Measurements from ENCODE around the gene TTC3. TPM values are rescaled to one million over a fixed set of nuclear protein-coding genes. Genes with fewer than 3 reads are reported as not detected.

Gene TTC3
- total RNA-seq, 2 experiments from 2014 or later = 53.7 to 53.8 TPM

DNA sequence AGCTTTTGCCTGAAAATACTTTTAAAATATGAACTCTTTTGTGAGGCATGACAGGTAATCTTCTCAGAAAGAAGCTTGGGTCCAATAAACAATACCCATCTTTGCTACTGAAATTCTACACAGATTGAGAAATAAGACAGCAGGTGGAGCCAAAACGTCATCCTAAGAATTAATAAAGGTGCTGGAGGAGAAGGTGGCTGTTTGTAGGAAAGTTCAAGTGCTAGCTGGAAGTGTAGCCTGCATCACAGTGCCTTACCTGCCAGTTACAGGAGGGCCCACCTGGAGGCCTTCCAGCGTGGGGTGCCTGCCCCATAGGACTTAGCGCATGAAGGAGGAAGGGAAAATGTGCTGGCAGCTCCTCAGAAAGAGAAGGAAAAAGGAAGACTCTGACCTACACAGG is 93.7 kb downstream of the TTC3 start:
- H3K27ac Mint-ChIP-seq = no peak overlapping the region
- peaks cover 19% of the 10 kb centered on the region for H3K36me3 Mint-ChIP-seq (ENCODE audit: low read depth)
- no peaks in the 10 kb centered on the region for H3K9me3 Mint-ChIP-seq
- no peaks in the 10 kb centered on the region for H3K27me3 Mint-ChIP-seq (ENCODE audit: low read depth)
- intact Hi-C loops (cut with micrococcal nuclease) = loop anchor here (1.0 to 5.0 kb wide), 2 partner anchors 416 to 476 kb away; no protein-coding TSS in a partner anchor
- CTCF ChIA-PET = interaction anchor here (1.3 to 1.5 kb wide), 3 partner anchors 10 to 22 kb away, joined by 3 to 4 read pairs (median 3); no protein-coding TSS in a partner anchor
- H3K4me3 Mint-ChIP-seq = no peak overlapping the region
- H3K4me1 Mint-ChIP-seq (ENCODE audit: low read depth) = no peaks in the 10 kb centered on the region
- peak; percentile 9 for DNase-seq

GRCh38 chr21:37168666-37169065 is 95.6 kb downstream of the TTC3 start:
- H3K27me3 Mint-ChIP-seq (ENCODE audit: low read depth) = no peaks in the 10 kb centered on the region
- no peaks in the 10 kb centered on the region for H3K9me3 Mint-ChIP-seq
- no peak overlapping the region for H3K4me3 Mint-ChIP-seq
- no peaks in the 10 kb centered on the region for H3K4me1 Mint-ChIP-seq (ENCODE audit: low read depth)
- peaks cover 20% of the 10 kb centered on the region for H3K36me3 Mint-ChIP-seq (ENCODE audit: low read depth)
- intact Hi-C loops (cut with micrococcal nuclease) = loop anchor here (5.0 kb wide), 1 partner anchor 414 kb away; no protein-coding TSS in a partner anchor
- H3K27ac Mint-ChIP-seq = no peak overlapping the region
- DNase-seq = no peak
- CTCF ChIA-PET = interaction anchor here (1.2 kb wide), 1 partner anchor 441 kb away, joined by 3 read pairs; no protein-coding TSS in a partner anchor

GRCh38 chr21:37172646-37173045 is 99.6 kb downstream of the TTC3 start:
- Mint-ChIP-seq H3K4me1 (ENCODE audit: low read depth) (no peaks in the 10 kb centered on the region), H3K36me3 (ENCODE audit: low read depth) (peaks cover 29% of the 10 kb centered on the region), H3K27ac (no peak overlapping the region), H3K9me3 (no peaks in the 10 kb centered on the region), H3K4me3 (no peak overlapping the region), H3K27me3 (ENCODE audit: low read depth) (no peaks in the 10 kb centered on the region)
- CTCF ChIA-PET = no interaction called here
- intact Hi-C loops (cut with micrococcal nuclease) = no loop called here
- no peak for DNase-seq

- peaks cover 40% of the 10 kb centered on the region for H3K36me3 Mint-ChIP-seq (ENCODE audit: low read depth)
- H3K4me3 Mint-ChIP-seq = no peak overlapping the region
- H3K9me3 Mint-ChIP-seq = peaks cover 6% of the 10 kb centered on the region
- no peak overlapping the region for H3K27ac Mint-ChIP-seq
- intact Hi-C loops (cut with micrococcal nuclease) = no loop called here
- H3K4me1 Mint-ChIP-seq (ENCODE audit: low read depth) = no peaks in the 10 kb centered on the region
- DNase-seq = no peak
- no peaks in the 10 kb centered on the region for H3K27me3 Mint-ChIP-seq (ENCODE audit: low read depth)
- CTCF ChIA-PET = interaction anchor here (1.1 kb wide), 1 partner anchor 10 kb away, joined by 4 read pairs; no protein-coding TSS in a partner anchor
Observed at GRCh38 chr21:37176716-37177115, 103.7 kb downstream of the TTC3 start.

DNA sequence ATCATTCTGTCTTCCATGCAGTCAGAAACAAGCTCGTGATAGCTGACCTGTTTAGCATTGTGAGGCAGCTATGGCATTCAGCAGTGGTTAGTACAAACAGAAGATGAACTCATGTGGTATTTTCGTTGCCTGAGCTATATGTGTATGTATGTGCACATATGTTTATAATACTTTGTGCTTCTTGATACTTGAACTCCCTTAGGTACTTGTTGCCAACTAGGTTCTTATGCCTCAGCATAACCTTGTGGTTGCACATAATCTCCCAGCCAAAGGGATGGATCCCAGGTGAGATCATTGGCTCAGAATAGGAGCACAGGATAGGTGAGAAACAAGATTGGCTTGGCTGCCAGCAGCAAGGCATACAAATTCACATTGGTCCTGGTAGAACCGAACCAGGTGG is 108.0 kb downstream of the TTC3 start:
- Mint-ChIP-seq H3K27me3 (ENCODE audit: low read depth) (no peaks in the 10 kb centered on the region), H3K27ac (no peak overlapping the region), H3K9me3 (peaks cover 6% of the 10 kb centered on the region), H3K4me3 (no peak overlapping the region), H3K36me3 (ENCODE audit: low read depth) (peaks cover 34% of the 10 kb centered on the region), H3K4me1 (ENCODE audit: low read depth) (peaks cover 14% of the 10 kb centered on the region)
- CTCF ChIA-PET = no interaction called here
- no peak for DNase-seq
- intact Hi-C loops (cut with micrococcal nuclease) = no loop called here

DNA sequence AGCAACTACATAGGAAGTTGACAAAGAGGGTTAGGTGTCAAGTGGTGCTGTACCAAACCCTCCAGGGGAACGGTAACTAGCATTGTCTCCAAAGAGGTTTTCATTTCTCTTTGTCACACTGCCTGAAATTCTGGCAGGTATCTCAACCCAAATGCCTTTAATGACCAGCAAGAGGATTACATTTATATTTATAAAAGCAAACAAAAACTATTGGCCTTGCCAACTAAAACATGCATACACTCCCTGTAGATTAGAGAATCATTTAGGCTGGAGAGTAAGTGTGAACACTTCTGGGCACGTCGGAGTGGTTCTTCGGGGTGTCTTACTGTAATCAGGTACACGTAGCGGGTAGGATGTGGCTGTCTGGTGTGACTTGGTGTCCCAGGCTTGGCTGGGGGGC is 109.2 kb downstream of the TTC3 start:
- Mint-ChIP-seq H3K27ac (no peak overlapping the region), H3K36me3 (ENCODE audit: low read depth) (peaks cover 32% of the 10 kb centered on the region)
- DNase-seq = no peak

GRCh38 chr21:37183749-37184148 is 110.7 kb downstream of the TTC3 start:
- Mint-ChIP-seq H3K9me3 (peaks cover 6% of the 10 kb centered on the region), H3K27ac (no peak overlapping the region), H3K4me1 (ENCODE audit: low read depth) (peaks cover 14% of the 10 kb centered on the region), H3K4me3 (no peak overlapping the region), H3K36me3 (ENCODE audit: low read depth) (peaks cover 30% of the 10 kb centered on the region), H3K27me3 (ENCODE audit: low read depth) (no peaks in the 10 kb centered on the region)
- DNase-seq = peak; percentile 8
- intact Hi-C loops (cut with micrococcal nuclease) = loop anchor here (2.0 kb wide), 1 partner anchor 37 kb away; no protein-coding TSS in a partner anchor
- CTCF ChIA-PET = no interaction called here

More for the DNA sequence above, 109.2 kb downstream of the TTC3 start:
- Mint-ChIP-seq H3K9me3 (peaks cover 6% of the 10 kb centered on the region), H3K4me1 (ENCODE audit: low read depth) (peaks cover 14% of the 10 kb centered on the region), H3K4me3 (no peak overlapping the region), H3K27me3 (ENCODE audit: low read depth) (no peaks in the 10 kb centered on the region)
- CTCF ChIA-PET = no interaction called here
- intact Hi-C loops (cut with micrococcal nuclease) = no loop called here

GRCh38 chr21:37184784-37185593 is 111.9 kb downstream of the TTC3 start:
- intact Hi-C loops (cut with micrococcal nuclease) = loop anchor here (2.0 kb wide), 1 partner anchor 36 kb away; no protein-coding TSS in a partner anchor
- H3K36me3 Mint-ChIP-seq (ENCODE audit: low read depth) = peaks cover 27% of the 10 kb centered on the region

DNA sequence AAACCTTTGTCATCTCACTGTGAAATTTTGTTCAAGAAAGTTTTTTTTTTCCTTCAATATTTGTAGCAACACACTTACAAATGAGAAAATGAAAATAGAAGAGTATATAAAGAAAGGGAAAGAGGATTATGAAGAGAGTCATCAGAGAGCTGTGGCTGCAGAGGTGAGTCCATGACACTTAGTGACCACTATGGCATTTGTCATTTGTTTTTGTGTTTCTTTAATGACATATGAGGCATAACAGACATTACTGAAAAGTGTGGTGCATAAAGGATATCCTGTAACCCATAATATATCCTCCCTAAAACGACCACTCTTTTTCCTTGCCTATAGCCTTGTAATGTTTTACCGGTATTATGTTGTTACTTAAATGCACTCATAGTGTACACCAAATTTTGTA is 113.9 kb downstream of the TTC3 start:
- Mint-ChIP-seq H3K27me3 (ENCODE audit: low read depth) (no peaks in the 10 kb centered on the region), H3K4me1 (ENCODE audit: low read depth) (peaks cover 14% of the 10 kb centered on the region), H3K27ac (no peak overlapping the region), H3K4me3 (no peak overlapping the region), H3K36me3 (ENCODE audit: low read depth) (peaks cover 27% of the 10 kb centered on the region), H3K9me3 (no peaks in the 10 kb centered on the region)
- no peak for DNase-seq
- intact Hi-C loops (cut with micrococcal nuclease) = no loop called here
- CTCF ChIA-PET = no interaction called here

More at GRCh38 chr21:37184784-37185593, 111.9 kb downstream of the TTC3 start:
- Mint-ChIP-seq H3K9me3 (peaks cover 2% of the 10 kb centered on the region), H3K4me1 (ENCODE audit: low read depth) (peaks cover 14% of the 10 kb centered on the region), H3K27ac (peak overlapping the region; percentile 19), H3K27me3 (ENCODE audit: low read depth) (no peaks in the 10 kb centered on the region), H3K4me3 (no peak overlapping the region)
- CTCF ChIA-PET = interaction anchor here (0.6 to 0.8 kb wide), 2 partner anchors 23 to 41 kb away, joined by 3 to 4 read pairs; no protein-coding TSS in a partner anchor
- no peak for DNase-seq

- intact Hi-C loops (cut with micrococcal nuclease) = no loop called here
- H3K27me3 Mint-ChIP-seq (ENCODE audit: low read depth) = no peaks in the 10 kb centered on the region
- no peaks in the 10 kb centered on the region for H3K9me3 Mint-ChIP-seq
- peaks cover 10% of the 10 kb centered on the region for H3K4me1 Mint-ChIP-seq (ENCODE audit: low read depth)
- DNase-seq = no peak
- CTCF ChIA-PET = interaction anchor here (1.1 kb wide), 1 partner anchor 22 kb away, joined by 3 read pairs; no protein-coding TSS in a partner anchor
- H3K4me3 Mint-ChIP-seq = no peak overlapping the region
- no peak overlapping the region for H3K27ac Mint-ChIP-seq
- peaks cover 30% of the 10 kb centered on the region for H3K36me3 Mint-ChIP-seq (ENCODE audit: low read depth)
Observed at GRCh38 chr21:37188825-37189224, 115.8 kb downstream of the TTC3 start.

GRCh38 chr21:37192019-37192418 is 119.0 kb downstream of the TTC3 start:
- no peaks in the 10 kb centered on the region for H3K27me3 Mint-ChIP-seq (ENCODE audit: low read depth)
- H3K4me3 Mint-ChIP-seq = no peak overlapping the region
- peaks cover 36% of the 10 kb centered on the region for H3K36me3 Mint-ChIP-seq (ENCODE audit: low read depth)
- no peak overlapping the region for H3K27ac Mint-ChIP-seq
- DNase-seq = no peak
- intact Hi-C loops (cut with micrococcal nuclease) = no loop called here
- H3K4me1 Mint-ChIP-seq (ENCODE audit: low read depth) = no peaks in the 10 kb centered on the region
- H3K9me3 Mint-ChIP-seq = no peaks in the 10 kb centered on the region
- CTCF ChIA-PET = interaction anchor here (0.7 kb wide), 1 partner anchor 33 kb away, joined by 3 read pairs; no protein-coding TSS in a partner anchor

DNA sequence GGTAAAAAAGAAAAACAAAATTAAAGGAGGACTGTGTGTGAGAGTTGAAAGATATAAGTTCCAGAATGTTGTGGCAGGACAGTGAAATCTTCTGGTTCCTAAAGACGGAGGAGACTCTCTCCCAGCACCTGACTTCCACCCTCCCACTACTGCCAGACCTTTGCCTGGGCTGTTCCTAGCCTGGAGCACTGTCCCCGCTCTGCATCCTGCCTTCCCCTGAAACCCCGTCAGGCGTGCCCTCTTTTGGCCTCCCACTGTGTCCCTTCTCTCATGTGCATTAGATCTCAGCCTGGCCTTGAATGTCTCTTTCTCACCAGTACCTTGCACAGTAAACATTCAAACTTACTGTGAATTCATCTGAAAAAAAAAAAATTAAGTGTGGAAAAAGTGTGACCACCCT is 120.0 kb downstream of the TTC3 start:
- Mint-ChIP-seq H3K9me3 (no peaks in the 10 kb centered on the region), H3K27me3 (ENCODE audit: low read depth) (no peaks in the 10 kb centered on the region), H3K4me1 (ENCODE audit: low read depth) (no peaks in the 10 kb centered on the region), H3K4me3 (no peak overlapping the region), H3K36me3 (ENCODE audit: low read depth) (peaks cover 31% of the 10 kb centered on the region), H3K27ac (no peak overlapping the region)
- intact Hi-C loops (cut with micrococcal nuclease) = no loop called here
- no peak for DNase-seq
- CTCF ChIA-PET = no interaction called here

DNA sequence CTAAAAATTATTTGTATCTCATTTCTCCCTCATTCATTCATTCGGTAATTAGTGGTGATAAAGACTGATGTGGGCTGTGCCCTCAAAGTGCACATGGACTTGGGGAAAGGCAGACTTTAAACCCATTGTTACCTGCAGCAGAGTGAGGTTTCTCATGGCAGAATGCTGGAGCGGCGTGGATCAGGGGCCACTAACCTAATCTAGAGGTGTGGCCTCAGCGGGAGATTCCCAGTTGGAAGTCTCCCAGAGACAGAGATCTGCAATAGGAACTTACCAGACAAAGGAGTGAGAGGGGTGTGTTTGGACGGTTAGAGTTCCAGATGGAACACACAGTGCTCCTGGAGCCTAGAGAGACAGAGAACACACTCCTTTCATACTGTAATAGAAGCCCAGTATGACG is 120.6 kb downstream of the TTC3 start:
- intact Hi-C loops (cut with micrococcal nuclease) = no loop called here
- no peak for DNase-seq
- no peaks in the 10 kb centered on the region for H3K27me3 Mint-ChIP-seq (ENCODE audit: low read depth)
- H3K4me1 Mint-ChIP-seq (ENCODE audit: low read depth) = no peaks in the 10 kb centered on the region
- CTCF ChIA-PET = no interaction called here
- H3K36me3 Mint-ChIP-seq (ENCODE audit: low read depth) = peaks cover 28% of the 10 kb centered on the region
- no peak overlapping the region for H3K27ac Mint-ChIP-seq
- no peaks in the 10 kb centered on the region for H3K9me3 Mint-ChIP-seq
- H3K4me3 Mint-ChIP-seq = no peak overlapping the region
